ENCODE measurements around the gene ZNF182. TPM values are rescaled to one million over a fixed set of nuclear protein-coding genes. Genes with fewer than 3 reads are reported as not detected.
"Not testable (repeated sequence)": the region's sequence is repeated elsewhere in the genome, so short reads cannot be mapped to it uniquely, and the experiment has no call there.

Gene ZNF182
- total and polyA plus RNA-seq, 3 donors from 2014 or later: 3.2 to 6.1 (median 5.8) TPM

DNA sequence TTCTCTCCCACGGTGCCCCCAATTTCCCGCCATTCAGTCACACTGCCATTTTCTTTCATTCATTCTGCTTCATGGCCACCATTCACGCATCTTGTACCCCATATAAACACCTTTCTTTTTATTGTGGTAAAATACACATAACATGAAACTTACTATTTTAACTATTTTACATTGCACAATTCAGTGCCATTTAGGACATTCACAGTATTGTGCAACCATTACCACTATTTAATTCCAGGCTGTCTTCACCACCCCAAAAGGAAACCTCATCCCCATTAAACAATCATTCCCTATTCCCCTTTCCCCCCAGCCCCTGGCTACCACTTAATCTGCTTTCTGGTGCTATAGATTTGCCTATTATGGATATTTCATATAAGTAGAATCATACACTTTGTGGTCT, 18.9 kb upstream of the ZNF182 start:
- H3K27ac ChIP-seq: no peak overlapping the region
- no peaks in the 10 kb centered on the region for H3K9me3 ChIP-seq
- H3K36me3 ChIP-seq (ENCODE audit: low read depth, missing control alignments): no peaks in the 10 kb centered on the region
- 80 to 81% methylated on average over 3 of the region's 3 CpGs for WGBS, 2 donors
- DNase-seq: no peak
- no peaks in the 10 kb centered on the region for H3K27me3 ChIP-seq
- TF ChIP-seq CTCF (IDR thresholded peaks at IDR 0.05): no peak
- no peak for TF ChIP-seq POLR2A (IDR thresholded peaks at IDR 0.05)
- H3K4me3 ChIP-seq: no peak overlapping the region
- no peaks in the 10 kb centered on the region for H3K4me1 ChIP-seq
- intact Hi-C loops (cut with DNase I; ENCODE audit: low total_unique reads): loop anchor here (10.0 kb wide), 1 partner anchor 168 kb away; no protein-coding TSS in a partner anchor

- intact Hi-C loops (cut with DNase I; ENCODE audit: low total_unique reads): loop anchor here (10.0 kb wide), 1 partner anchor 167 kb away; no protein-coding TSS in a partner anchor
- no peaks in the 10 kb centered on the region for H3K36me3 ChIP-seq (ENCODE audit: low read depth, missing control alignments)
- DNase-seq: no peak
- 18 to 60% methylated on average over 1 to 3 of the region's 3 CpGs for WGBS, 2 donors
- no peaks in the 10 kb centered on the region for H3K9me3 ChIP-seq
- no peak overlapping the region for H3K4me3 ChIP-seq
- no peak for TF ChIP-seq CTCF (IDR thresholded peaks at IDR 0.05)
- no peak for TF ChIP-seq POLR2A (IDR thresholded peaks at IDR 0.05)
- H3K4me1 ChIP-seq: no peaks in the 10 kb centered on the region
- H3K27me3 ChIP-seq: no peaks in the 10 kb centered on the region
- no peak overlapping the region for H3K27ac ChIP-seq
Observed at GRCh38 chrX:48022100-48022499, 18.3 kb upstream of the ZNF182 start.

GRCh38 chrX:48021026-48021900, 17.5 kb upstream of the ZNF182 start:
- no peaks in the 10 kb centered on the region for H3K9me3 ChIP-seq
- H3K4me1 ChIP-seq: no peaks in the 10 kb centered on the region
- peak overlapping the region; percentile 55 to 69 for H3K4me3 ChIP-seq
- 0% methylated on average over 24 to 30 of the region's 30 CpGs for WGBS, 2 donors
- H3K27ac ChIP-seq: peak overlapping the region; percentile 90 to 92
- H3K27me3 ChIP-seq: no peaks in the 10 kb centered on the region
- TF ChIP-seq POLR2A (IDR thresholded peaks at IDR 0.05) (no peak), CTCF (IDR thresholded peaks at IDR 0.05) (peak in 1 of 3 experiments; percentile 7)
- peak; percentile 85 for DNase-seq
- no peaks in the 10 kb centered on the region for H3K36me3 ChIP-seq (ENCODE audit: low read depth, missing control alignments)
- intact Hi-C loops (cut with DNase I; ENCODE audit: low total_unique reads): loop anchor here (10.0 kb wide), 1 partner anchor 166 kb away; no protein-coding TSS in a partner anchor

- H3K27me3 ChIP-seq; H3K4me1 ChIP-seq; H3K27ac ChIP-seq; H3K9me3 ChIP-seq; H3K36me3 ChIP-seq (ENCODE audit: low read depth, missing control alignments); H3K4me3 ChIP-seq; DNase-seq: not testable (repeated sequence)
- intact Hi-C loops (cut with DNase I; ENCODE audit: low total_unique reads): loop anchor here (10.0 kb wide), 1 partner anchor 166 kb away; no protein-coding TSS in a partner anchor
- WGBS, 2 donors: 59 to 61% methylated on average over 10 to 11 of the region's 11 CpGs
Observed at GRCh38 chrX:48020472-48020871, 16.7 kb upstream of the ZNF182 start.

DNA sequence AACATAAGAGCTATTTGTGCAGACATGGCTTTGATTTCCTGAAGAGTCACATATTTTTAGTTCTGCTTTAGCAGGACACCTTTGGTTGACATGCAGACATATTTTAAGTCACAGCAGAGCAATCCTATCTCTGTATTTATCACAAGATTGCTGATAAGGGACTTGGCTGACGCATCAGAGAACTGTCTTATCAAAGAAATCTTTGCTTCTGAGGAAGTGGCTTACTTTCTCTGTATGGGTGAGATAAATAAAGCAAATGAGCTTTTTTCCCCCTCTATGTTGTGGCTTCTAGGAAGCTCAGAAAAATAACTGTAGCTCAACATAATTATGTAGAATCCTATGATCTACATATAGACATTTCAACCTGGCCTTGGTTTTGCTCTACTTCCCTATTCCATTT, 16.1 kb upstream of the ZNF182 start:
- H3K4me3 ChIP-seq; H3K9me3 ChIP-seq; H3K4me1 ChIP-seq; H3K36me3 ChIP-seq (ENCODE audit: low read depth, missing control alignments); H3K27me3 ChIP-seq; H3K27ac ChIP-seq; DNase-seq: not testable (repeated sequence)
- intact Hi-C loops (cut with DNase I; ENCODE audit: low total_unique reads): loop anchor here (10.0 kb wide), 1 partner anchor 165 kb away; no protein-coding TSS in a partner anchor
- no CpG with 5 or more reads among the region's 1 CpG for WGBS, 2 donors

DNA sequence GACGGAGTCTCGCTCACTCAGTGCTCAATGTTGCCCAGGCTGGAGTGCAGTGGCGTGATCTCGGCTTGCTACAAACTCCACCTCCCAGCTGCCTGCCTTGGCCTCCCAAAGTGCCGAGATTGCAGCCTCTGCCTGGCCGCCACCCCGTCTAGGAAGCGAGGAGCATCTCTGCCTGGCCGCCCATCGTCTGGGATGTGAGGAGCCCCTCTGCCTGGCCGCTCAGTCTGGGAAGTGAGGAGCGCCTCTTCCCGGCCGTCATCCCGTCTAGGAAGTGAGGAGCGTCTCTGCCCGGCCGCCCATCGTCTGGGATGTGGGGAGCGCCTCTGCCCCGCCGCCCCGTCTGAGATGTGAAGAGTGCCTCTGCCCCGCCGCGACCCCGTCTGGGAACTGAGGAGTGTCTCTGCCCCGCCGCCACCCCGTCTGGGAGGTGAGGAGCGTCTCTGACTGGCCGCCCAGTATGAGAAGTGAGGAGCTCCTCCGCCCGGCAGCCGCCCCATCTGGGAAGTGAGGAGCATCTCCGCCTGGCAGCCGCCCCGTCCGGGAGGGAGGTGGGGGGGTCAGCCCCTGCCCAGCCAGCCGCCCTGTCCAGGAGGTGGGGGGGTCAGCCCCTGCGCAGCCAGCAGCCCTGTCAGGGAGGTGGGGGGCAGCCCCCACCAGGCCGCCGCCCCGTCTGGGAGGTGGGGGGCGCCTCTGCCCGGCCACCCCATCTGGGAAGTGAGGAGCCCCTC, 13.0 kb upstream of the ZNF182 start:
- 58% methylated on average over 10 of the region's 46 CpGs; no CpG with 5 or more reads in 1 of the 2 donors for WGBS, 2 donors
- DNase-seq; H3K27me3 ChIP-seq; H3K36me3 ChIP-seq (ENCODE audit: low read depth, missing control alignments); H3K4me1 ChIP-seq; H3K4me3 ChIP-seq; H3K9me3 ChIP-seq; intact Hi-C loops (cut with DNase I; ENCODE audit: low total_unique reads); H3K27ac ChIP-seq: not testable (repeated sequence)

DNA sequence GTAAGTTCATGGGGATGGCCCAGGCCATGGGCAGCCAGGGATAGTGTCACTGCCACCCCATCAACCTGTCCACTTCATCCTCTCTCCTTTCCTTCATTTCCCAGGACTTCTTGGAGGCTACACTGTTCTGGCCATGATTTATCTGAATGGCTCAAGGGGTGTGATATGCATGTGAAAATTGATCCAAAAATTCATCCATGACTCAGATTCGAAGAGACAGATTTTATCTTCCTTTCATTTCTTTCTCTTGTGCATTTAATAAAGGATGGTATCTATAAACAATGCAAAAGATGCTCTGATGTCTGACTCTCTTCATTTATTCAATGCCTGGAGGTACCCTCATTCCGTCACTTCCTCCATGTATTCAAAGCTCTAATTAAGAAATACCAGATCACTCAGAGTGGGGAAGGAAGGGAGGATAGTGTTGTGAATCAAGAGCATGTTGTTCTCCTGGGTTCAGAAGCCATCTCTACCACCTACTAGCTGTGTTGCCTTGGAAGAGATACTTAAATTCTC, 5.7 kb upstream of the ZNF182 start:
- H3K36me3 ChIP-seq (ENCODE audit: low read depth, missing control alignments); H3K27ac ChIP-seq; DNase-seq; H3K27me3 ChIP-seq; H3K9me3 ChIP-seq; H3K4me1 ChIP-seq; H3K4me3 ChIP-seq; intact Hi-C loops (cut with DNase I; ENCODE audit: low total_unique reads): not testable (repeated sequence)
- no CpG with 5 or more reads among the region's 2 CpGs for whole genome bisulfite sequencing, 2 donors

GRCh38 chrX:48006688-48007087, 2.9 kb upstream of the ZNF182 start, which contains the start of gene SPACA5:
TSS of gene SPACA5 (plus strand) at chrX:48006988. CDS start at chrX:48007803, 815 bp downstream.
- DNase-seq; H3K4me3 ChIP-seq; intact Hi-C loops (cut with DNase I; ENCODE audit: low total_unique reads); H3K4me1 ChIP-seq; H3K36me3 ChIP-seq (ENCODE audit: low read depth, missing control alignments); H3K9me3 ChIP-seq; H3K27me3 ChIP-seq; H3K27ac ChIP-seq: not testable (repeated sequence)
- no CpG with 5 or more reads among the region's 8 CpGs for WGBS, 2 donors
